Measurements from ENCODE around the gene MTA1.
A peak's percentile ranks its signal among the peaks of the same experiment; 100 is the strongest.

The MTA1 gene

DNA sequence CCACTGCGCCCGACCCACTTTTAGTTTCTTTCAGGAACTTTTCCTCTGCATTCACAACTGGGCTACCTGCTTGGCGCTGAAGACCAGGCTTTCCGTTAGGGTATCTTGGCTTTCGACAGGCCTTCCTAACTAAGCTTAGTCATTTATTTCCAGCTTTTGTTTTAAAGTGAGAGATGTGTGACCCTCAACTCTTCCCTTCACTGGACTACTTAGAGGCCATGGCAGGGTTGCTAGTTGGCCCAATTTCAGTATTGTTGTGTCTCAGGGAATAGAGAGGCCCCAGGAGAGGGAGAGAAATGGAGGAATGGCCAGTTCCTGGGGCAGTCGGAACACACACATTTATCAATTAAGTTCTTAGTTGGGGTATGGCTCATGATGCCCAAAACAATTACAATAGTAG lies 10.4 kb downstream of the MTA1 start:
- no peak overlapping the region for H3K9ac ChIP-seq (ENCODE audit: low read length)

DNA sequence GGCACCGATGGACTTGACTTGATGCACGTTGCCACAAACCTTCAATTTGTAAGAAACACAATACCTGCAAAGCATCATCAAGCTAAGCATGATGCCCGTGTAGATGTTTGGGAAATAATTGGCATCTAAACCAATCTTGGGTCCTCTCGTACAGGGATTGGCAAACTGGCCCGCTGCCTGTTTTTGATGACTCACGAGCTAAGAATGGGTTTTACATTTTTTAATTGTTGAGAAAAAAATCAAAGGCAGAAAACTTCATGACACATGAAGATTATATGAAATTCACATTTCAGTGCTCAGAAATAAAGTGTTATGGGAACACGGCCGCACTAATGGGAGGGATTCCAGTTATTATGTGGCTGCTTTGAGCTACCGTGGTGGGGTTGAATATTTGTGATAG lies 10.9 kb downstream of the MTA1 start:
- Histone ChIP-seq H3K4me3 (ENCODE audit: low read depth, low read length) (no peak overlapping the region), H3K18ac (ENCODE audit: low read length) (no peak overlapping the region), H3K27me3 (ENCODE audit: insufficient read depth, low read length) (no peaks in the 10 kb centered on the region), H3K9ac (ENCODE audit: low read length) (no peak overlapping the region), H2BK120ac (ENCODE audit: insufficient read depth, low read length, poor library complexity) (no peak overlapping the region), H3K9me3 (ENCODE audit: insufficient read depth, low read depth, low read length) (peaks cover 8% of the 10 kb centered on the region), H2BK12ac (ENCODE audit: low read length) (no peak overlapping the region), H4K12ac (ENCODE audit: low read depth, low read length) (no peak overlapping the region), H2AK5ac (ENCODE audit: low read length) (no peak overlapping the region), H3K4me2 (ENCODE audit: low read length) (no peak overlapping the region), H3K27ac (ENCODE audit: low read depth, low read length) (no peak overlapping the region), H3K14ac (ENCODE audit: low read length) (no peak overlapping the region), H3K4me1 (ENCODE audit: control insufficient read depth in 1 of 2, insufficient read depth in 2 of 2, low read length in 2 of 2) (peaks cover 6 to 7% of the 10 kb centered on the region in 2 experiments), H3K4ac (ENCODE audit: low read depth, low read length) (no peak overlapping the region), H3K36me3 (ENCODE audit: control insufficient read depth in 1 of 2, insufficient read depth in 2 of 2, low read length in 2 of 2) (peaks cover 16 to 19% of the 10 kb centered on the region in 2 experiments), H4K8ac (ENCODE audit: low read depth, low read length) (no peak overlapping the region), H4K91ac (ENCODE audit: low read depth, low read length) (no peak overlapping the region), H3K79me2 (ENCODE audit: control insufficient read depth, insufficient read depth, low read length, poor library complexity) (peaks cover 3% of the 10 kb centered on the region), H3K23ac (ENCODE audit: low read length) (no peak overlapping the region), H2AFZ (ENCODE audit: insufficient read depth, low read length, poor library complexity) (no peak overlapping the region), H3K79me1 (ENCODE audit: low read length) (no peaks in the 10 kb centered on the region), H2BK5ac (ENCODE audit: low read depth, low read length, poor library complexity) (no peak overlapping the region)
- no CpG with 5 or more reads among the region's 9 CpGs for WGBS (ENCODE audit: extremely low coverage, insufficient coverage, insufficient read length)
- DNase-seq: peak in 1 of 2 donors; percentile 70

More for the DNA sequence above, 10.4 kb downstream of the MTA1 start:
- Histone ChIP-seq H2BK120ac (ENCODE audit: insufficient read depth, low read length, poor library complexity) (no peak overlapping the region), H3K4me3 (ENCODE audit: low read depth, low read length) (no peak overlapping the region), H2AK5ac (ENCODE audit: low read length) (no peak overlapping the region), H4K8ac (ENCODE audit: low read depth, low read length) (no peak overlapping the region), H3K18ac (ENCODE audit: low read length) (no peak overlapping the region), H4K91ac (ENCODE audit: low read depth, low read length) (no peak overlapping the region), H3K4me2 (ENCODE audit: low read length) (no peak overlapping the region), H4K12ac (ENCODE audit: low read depth, low read length) (no peak overlapping the region), H3K23ac (ENCODE audit: low read length) (no peak overlapping the region), H3K27ac (ENCODE audit: low read depth, low read length) (no peak overlapping the region), H2BK5ac (ENCODE audit: low read depth, low read length, poor library complexity) (no peak overlapping the region), H2AFZ (ENCODE audit: insufficient read depth, low read length, poor library complexity) (no peak overlapping the region), H3K9me3 (ENCODE audit: insufficient read depth, low read depth, low read length) (peaks cover 8% of the 10 kb centered on the region), H3K36me3 (ENCODE audit: control insufficient read depth in 1 of 2, insufficient read depth in 2 of 2, low read length in 2 of 2) (peaks cover 20 to 22% of the 10 kb centered on the region in 2 experiments), H3K4ac (ENCODE audit: low read depth, low read length) (no peak overlapping the region), H3K14ac (ENCODE audit: low read length) (no peak overlapping the region), H3K27me3 (ENCODE audit: insufficient read depth, low read length) (no peaks in the 10 kb centered on the region), H3K79me1 (ENCODE audit: low read length) (no peaks in the 10 kb centered on the region), H2BK12ac (ENCODE audit: low read length) (no peak overlapping the region), H3K79me2 (ENCODE audit: control insufficient read depth, insufficient read depth, low read length, poor library complexity) (peaks cover 3% of the 10 kb centered on the region), H3K4me1 (ENCODE audit: control insufficient read depth in 1 of 2, insufficient read depth in 2 of 2, low read length in 2 of 2) (peaks cover 6 to 7% of the 10 kb centered on the region in 2 experiments)
- WGBS (ENCODE audit: extremely low coverage, insufficient coverage, insufficient read length): no CpG with 5 or more reads among the region's 6 CpGs
- no peak for DNase-seq

DNA sequence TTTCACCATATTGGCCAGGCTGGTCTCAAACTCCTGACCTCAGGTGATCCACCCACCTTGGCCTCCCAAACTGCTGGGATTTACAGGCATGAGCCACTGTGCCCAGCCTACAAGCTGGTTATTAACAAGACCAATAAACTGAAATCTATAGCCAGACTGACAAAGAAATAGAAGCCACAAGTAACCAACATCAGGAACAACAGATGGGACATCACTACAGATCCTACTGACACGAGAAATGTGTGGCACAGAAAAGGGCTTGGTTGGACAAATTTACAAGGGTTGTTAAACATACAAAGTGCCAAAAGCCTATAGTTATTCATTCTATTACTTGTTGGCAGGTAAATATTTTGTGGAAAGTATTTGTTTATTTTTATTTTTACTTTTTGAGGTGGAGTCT lies 11.6 kb downstream of the MTA1 start:
- no peak overlapping the region for H3K4me2 ChIP-seq (ENCODE audit: low read length)
- no peak overlapping the region for H2BK120ac ChIP-seq (ENCODE audit: insufficient read depth, low read length, poor library complexity)
- H3K27ac ChIP-seq (ENCODE audit: low read depth, low read length): no peak overlapping the region
- DNase-seq: no peak
- no peaks in the 10 kb centered on the region for H3K79me1 ChIP-seq (ENCODE audit: low read length)
- H4K91ac ChIP-seq (ENCODE audit: low read depth, low read length): no peak overlapping the region
- no peak overlapping the region for H3K23ac ChIP-seq (ENCODE audit: low read length)
- no peak overlapping the region for H3K14ac ChIP-seq (ENCODE audit: low read length)
- no peak overlapping the region for H2BK12ac ChIP-seq (ENCODE audit: low read length)
- H2AK5ac ChIP-seq (ENCODE audit: low read length): no peak overlapping the region
- no peak overlapping the region for H4K12ac ChIP-seq (ENCODE audit: low read depth, low read length)
- H3K4ac ChIP-seq (ENCODE audit: low read depth, low read length): no peak overlapping the region
- H4K8ac ChIP-seq (ENCODE audit: low read depth, low read length): no peak overlapping the region
- H3K36me3 ChIP-seq (ENCODE audit: control insufficient read depth in 1 of 2, insufficient read depth in 2 of 2, low read length in 2 of 2): peaks cover 14 to 15% of the 10 kb centered on the region in 2 experiments
- H3K4me3 ChIP-seq (ENCODE audit: low read depth, low read length): no peak overlapping the region
- no peak overlapping the region for H2AFZ ChIP-seq (ENCODE audit: insufficient read depth, low read length, poor library complexity)
- peaks cover 2% of the 10 kb centered on the region for H3K79me2 ChIP-seq (ENCODE audit: control insufficient read depth, insufficient read depth, low read length, poor library complexity)
- no CpG with 5 or more reads among the region's 1 CpG for WGBS (ENCODE audit: extremely low coverage, insufficient coverage, insufficient read length)
- H3K18ac ChIP-seq (ENCODE audit: low read length): no peak overlapping the region
- peaks cover 6 to 7% of the 10 kb centered on the region in 2 experiments for H3K4me1 ChIP-seq (ENCODE audit: control insufficient read depth in 1 of 2, insufficient read depth in 2 of 2, low read length in 2 of 2)
- no peak overlapping the region for H2BK5ac ChIP-seq (ENCODE audit: low read depth, low read length, poor library complexity)
- H3K9ac ChIP-seq (ENCODE audit: low read length): no peak overlapping the region
- no peaks in the 10 kb centered on the region for H3K27me3 ChIP-seq (ENCODE audit: insufficient read depth, low read length)
- H3K9me3 ChIP-seq (ENCODE audit: insufficient read depth, low read depth, low read length): peaks cover 8% of the 10 kb centered on the region

DNA sequence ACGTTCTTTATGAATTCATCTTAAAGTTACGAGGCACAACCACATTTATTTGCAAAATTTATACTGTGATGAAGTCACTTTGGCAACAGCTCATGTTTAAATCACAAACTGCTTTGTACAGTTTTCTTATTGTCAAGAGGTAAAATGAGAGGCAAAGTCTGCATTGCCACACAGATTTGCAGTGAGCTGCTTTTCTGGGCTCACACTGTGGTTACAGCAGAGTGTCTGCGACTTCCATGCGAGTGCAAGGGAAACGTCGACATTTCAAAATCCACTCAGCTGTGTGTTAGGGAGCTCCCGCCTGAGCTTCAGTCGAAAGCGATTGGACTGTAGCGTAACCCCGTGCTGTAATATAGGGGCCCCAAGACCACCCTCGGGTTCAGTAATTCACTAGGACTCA lies 13.0 kb downstream of the MTA1 start:
- peaks cover 2% of the 10 kb centered on the region for H3K79me2 ChIP-seq (ENCODE audit: control insufficient read depth, insufficient read depth, low read length, poor library complexity)
- H3K14ac ChIP-seq (ENCODE audit: low read length): no peak overlapping the region
- no peak overlapping the region for H4K8ac ChIP-seq (ENCODE audit: low read depth, low read length)
- no peak overlapping the region for H3K18ac ChIP-seq (ENCODE audit: low read length)
- peaks cover 7 to 9% of the 10 kb centered on the region in 2 experiments for H3K36me3 ChIP-seq (ENCODE audit: control insufficient read depth in 1 of 2, insufficient read depth in 2 of 2, low read length in 2 of 2)
- no peak overlapping the region for H2BK120ac ChIP-seq (ENCODE audit: insufficient read depth, low read length, poor library complexity)
- no peak overlapping the region for H3K4me2 ChIP-seq (ENCODE audit: low read length)
- no peak overlapping the region for H2AFZ ChIP-seq (ENCODE audit: insufficient read depth, low read length, poor library complexity)
- H2BK5ac ChIP-seq (ENCODE audit: low read depth, low read length, poor library complexity): no peak overlapping the region
- no peak overlapping the region for H3K23ac ChIP-seq (ENCODE audit: low read length)
- H2AK5ac ChIP-seq (ENCODE audit: low read length): no peak overlapping the region
- H3K4me3 ChIP-seq (ENCODE audit: low read depth, low read length): no peak overlapping the region
- no peak overlapping the region for H4K12ac ChIP-seq (ENCODE audit: low read depth, low read length)
- no peak overlapping the region for H3K9ac ChIP-seq (ENCODE audit: low read length)
- WGBS (ENCODE audit: extremely low coverage, insufficient coverage, insufficient read length): no CpG with 5 or more reads among the region's 12 CpGs
- no peak overlapping the region for H2BK12ac ChIP-seq (ENCODE audit: low read length)
- peaks cover 6 to 7% of the 10 kb centered on the region in 2 experiments for H3K4me1 ChIP-seq (ENCODE audit: control insufficient read depth in 1 of 2, insufficient read depth in 2 of 2, low read length in 2 of 2)
- H3K9me3 ChIP-seq (ENCODE audit: insufficient read depth, low read depth, low read length): no peaks in the 10 kb centered on the region
- no peak overlapping the region for H3K27ac ChIP-seq (ENCODE audit: low read depth, low read length)
- H3K4ac ChIP-seq (ENCODE audit: low read depth, low read length): no peak overlapping the region
- no peak overlapping the region for H4K91ac ChIP-seq (ENCODE audit: low read depth, low read length)
- no peaks in the 10 kb centered on the region for H3K27me3 ChIP-seq (ENCODE audit: insufficient read depth, low read length)
- no peaks in the 10 kb centered on the region for H3K79me1 ChIP-seq (ENCODE audit: low read length)
- no peak for DNase-seq

Data from trophoblast cell (in vitro differentiated cells and primary cell).